ENCODE data around the gene TMEM232.

Gene TMEM232

GRCh38 chr5:110377361-110377760 lies 349.1 kb downstream of the TMEM232 start:
- H3K4me3 ChIP-seq (replicated peaks; ENCODE audit: low read depth, low read length) = no peak overlapping the region
- DNase-seq (ENCODE audit: low read depth) = no peak
- no peak for TF ChIP-seq CTCF (IDR thresholded peaks at IDR 0.05; ENCODE audit: low read length, missing control alignments)

- no peak for DNase-seq (ENCODE audit: low read depth)
- no peak for TF ChIP-seq CTCF (IDR thresholded peaks at IDR 0.05; ENCODE audit: low read length, missing control alignments)
- no peak overlapping the region for H3K4me3 ChIP-seq (replicated peaks; ENCODE audit: low read depth, low read length)
Observed at GRCh38 chr5:110376281-110376951, 350.1 kb downstream of the TMEM232 start.

- H3K4me3 ChIP-seq (replicated peaks; ENCODE audit: low read depth, low read length) = no peak overlapping the region
- no peak for DNase-seq (ENCODE audit: low read depth)
- TF ChIP-seq CTCF (IDR thresholded peaks at IDR 0.05; ENCODE audit: low read length, missing control alignments) = no peak
Observed at GRCh38 chr5:110371725-110372041, 354.8 kb downstream of the TMEM232 start.

- no peak for TF ChIP-seq CTCF (IDR thresholded peaks at IDR 0.05; ENCODE audit: low read length, missing control alignments)
- DNase-seq (ENCODE audit: low read depth) = no peak
- H3K4me3 ChIP-seq (replicated peaks; ENCODE audit: low read depth, low read length) = no peak overlapping the region
Observed at GRCh38 chr5:110371011-110371724, 355.3 kb downstream of the TMEM232 start.
